HCT116 (cell line): Measurements from ENCODE around the gene KYNU.

Experiments
- CEBPB ChIP-seq: IDR thresholded peaks from 2 replicates; pipeline ENCODE4 v1.6.1; 2012; ENCODE audit warnings: low read depth
- CTCF ChIP-seq, 3 experiments: fragments of 200-600 bp in 1 of 3; sonication (generic) in 1 of 3; IDR thresholded peaks in 2 of 3; conservative IDR thresholded peaks in 1 of 3; 2 replicates each; pipeline ENCODE4 v1.5.1; 2012 to 2017; ENCODE audit warnings: low read depth in 2 of 3, low read length in 2 of 3, antibody characterized with exemption in 1 of 3, borderline replicate concordance in 1 of 3, control low read depth in 1 of 3, mild to moderate bottlenecking in 1 of 3, mixed read lengths in 1 of 3, mixed run types in 1 of 3, moderate library complexity in 1 of 3; ENCODE audit not compliant: insufficient read depth in 1 of 3
- ELF1 ChIP-seq: IDR thresholded peaks from 2 replicates; pipeline ENCODE4 v1.6.1; 2012; ENCODE audit warnings: low read depth, borderline replicate concordance
- JUND ChIP-seq: IDR thresholded peaks from 2 replicates; pipeline ENCODE4 v1.6.1; 2012
- REST ChIP-seq: IDR thresholded peaks from 2 replicates; pipeline ENCODE4 v1.6.1; 2012; ENCODE audit warnings: low read depth

GRCh38 chr2:142936629-142937028, 59.2 kb downstream of the KYNU start:
- TF ChIP-seq ELF1 (no peak), CTCF (IDR thresholded peaks at IDR 0.05 in 2 of 3, conservative IDR thresholded peaks at IDR 0.05 in 1 of 3; ENCODE audit: borderline replicate concordance in 1 of 3, insufficient read depth in 1 of 3, low read depth in 2 of 3, low read length in 2 of 3) (no peak), CEBPB (no peak), REST (no peak), JUND (no peak)
